ENCODE measurements around the gene PRUNE1.

The PRUNE1 gene

GRCh38 chr1:151050051-151050688, 41.9 kb downstream of the PRUNE1 start:
- DNase-seq (ENCODE audit: low spot score), result no peak

GRCh38 chr1:151051356-151052009, 43.2 kb downstream of the PRUNE1 start:
- no peak for DNase-seq (ENCODE audit: low spot score)

GRCh38 chr1:151054971-151055547, 46.8 kb downstream of the PRUNE1 start:
- no peak for DNase-seq (ENCODE audit: low spot score)

GRCh38 chr1:151055581-151055980, 47.3 kb downstream of the PRUNE1 start:
- no peak for DNase-seq (ENCODE audit: low spot score)

- no peak for DNase-seq (ENCODE audit: low spot score)
Measured at GRCh38 chr1:151056149-151056548, 47.9 kb downstream of the PRUNE1 start.

- DNase-seq (ENCODE audit: low spot score), result no peak
Measured at GRCh38 chr1:151058692-151059091, 50.4 kb downstream of the PRUNE1 start.

GRCh38 chr1:151059109-151060006, 51.1 kb downstream of the PRUNE1 start, which contains the start of gene CDC42SE1:
CDC42SE1 (minus strand) TSS chr1:151059622; CDS start chr1:151055730, 3,892 bp downstream.
- peak; percentile 90 for DNase-seq (ENCODE audit: low spot score)

GRCh38 chr1:151060007-151060656, 51.9 kb downstream of the PRUNE1 start, which contains the start of gene MLLT11:
MLLT11 (plus strand) TSS chr1:151060397; CDS start chr1:151067225, 6,828 bp downstream.
- peak; percentile 86 for DNase-seq (ENCODE audit: low spot score)

GRCh38 chr1:151060657-151061421, 52.6 kb downstream of the PRUNE1 start:
- no peak for DNase-seq (ENCODE audit: low spot score)

GRCh38 chr1:151061704-151062103, 53.5 kb downstream of the PRUNE1 start:
- no peak for DNase-seq (ENCODE audit: low spot score)

GRCh38 chr1:151062741-151063371, 54.6 kb downstream of the PRUNE1 start:
- DNase-seq (ENCODE audit: low spot score), result no peak

GRCh38 chr1:151065089-151065645, 56.9 kb downstream of the PRUNE1 start:
- no peak for DNase-seq (ENCODE audit: low spot score)

- DNase-seq (ENCODE audit: low spot score), result no peak
Measured at GRCh38 chr1:151067185-151067584, 58.9 kb downstream of the PRUNE1 start.

GRCh38 chr1:151069103-151069486, 60.8 kb downstream of the PRUNE1 start:
- no peak for DNase-seq (ENCODE audit: low spot score)

GRCh38 chr1:151070474-151071276, 62.4 kb downstream of the PRUNE1 start, which contains the start of gene GABPB2:
GABPB2 (plus strand) TSS chr1:151070761; CDS start chr1:151088190, 17,429 bp downstream.
- DNase-seq (ENCODE audit: low spot score), result peak; percentile 93

- DNase-seq (ENCODE audit: low spot score), result no peak
Measured at GRCh38 chr1:151072224-151072623, 64.0 kb downstream of the PRUNE1 start.

All from ecto neural progenitor cell (in vitro differentiated cells).